Fibroblast of pulmonary artery (primary cell): ENCODE data around the gene RBMS3.

Experiments
- DNase-seq: peaks from one replicate; pipeline ENCODE4 v3.0.0-alpha.2; 2010; ENCODE audit warnings: low read depth
- H3K4me3 ChIP-seq: replicated peaks from 2 replicates; pipeline ENCODE4 v1.5.1; 2011; ENCODE audit warnings: low read depth, mild to moderate bottlenecking, control low read depth, low read length, moderate library complexity
- TF ChIP-seq, protein P1 (sequence below): IDR thresholded peaks from 2 replicates; pipeline ENCODE4 v1.5.1; 2011; ENCODE audit warnings: mild to moderate bottlenecking, control low read depth, low read length, inconsistent platforms; ENCODE audit errors: missing control alignments

The RBMS3 gene

GRCh38 chr3:29708884-29709283, 428.0 kb downstream of the RBMS3 start:
- DNase-seq, result no peak
- TF ChIP-seq, protein P1, sequence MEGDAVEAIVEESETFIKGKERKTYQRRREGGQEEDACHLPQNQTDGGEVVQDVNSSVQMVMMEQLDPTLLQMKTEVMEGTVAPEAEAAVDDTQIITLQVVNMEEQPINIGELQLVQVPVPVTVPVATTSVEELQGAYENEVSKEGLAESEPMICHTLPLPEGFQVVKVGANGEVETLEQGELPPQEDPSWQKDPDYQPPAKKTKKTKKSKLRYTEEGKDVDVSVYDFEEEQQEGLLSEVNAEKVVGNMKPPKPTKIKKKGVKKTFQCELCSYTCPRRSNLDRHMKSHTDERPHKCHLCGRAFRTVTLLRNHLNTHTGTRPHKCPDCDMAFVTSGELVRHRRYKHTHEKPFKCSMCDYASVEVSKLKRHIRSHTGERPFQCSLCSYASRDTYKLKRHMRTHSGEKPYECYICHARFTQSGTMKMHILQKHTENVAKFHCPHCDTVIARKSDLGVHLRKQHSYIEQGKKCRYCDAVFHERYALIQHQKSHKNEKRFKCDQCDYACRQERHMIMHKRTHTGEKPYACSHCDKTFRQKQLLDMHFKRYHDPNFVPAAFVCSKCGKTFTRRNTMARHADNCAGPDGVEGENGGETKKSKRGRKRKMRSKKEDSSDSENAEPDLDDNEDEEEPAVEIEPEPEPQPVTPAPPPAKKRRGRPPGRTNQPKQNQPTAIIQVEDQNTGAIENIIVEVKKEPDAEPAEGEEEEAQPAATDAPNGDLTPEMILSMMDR, result no peak
- no peak overlapping the region for H3K4me3 ChIP-seq

- no peak for DNase-seq
Measured at GRCh38 chr3:29711255-29711771, 430.4 kb downstream of the RBMS3 start.

GRCh38 chr3:29716213-29716612, 435.3 kb downstream of the RBMS3 start:
- H3K4me3 ChIP-seq, result no peak overlapping the region
- TF ChIP-seq, protein P1, result no peak
- no peak for DNase-seq

More at GRCh38 chr3:29711255-29711771, 430.4 kb downstream of the RBMS3 start:
- TF ChIP-seq, protein P1, result no peak
- H3K4me3 ChIP-seq, result no peak overlapping the region

GRCh38 chr3:29718661-29719065, 437.8 kb downstream of the RBMS3 start:
- H3K4me3 ChIP-seq, result no peak overlapping the region
- TF ChIP-seq, protein P1, result no peak
- DNase-seq, result peak; percentile 54

DNA sequence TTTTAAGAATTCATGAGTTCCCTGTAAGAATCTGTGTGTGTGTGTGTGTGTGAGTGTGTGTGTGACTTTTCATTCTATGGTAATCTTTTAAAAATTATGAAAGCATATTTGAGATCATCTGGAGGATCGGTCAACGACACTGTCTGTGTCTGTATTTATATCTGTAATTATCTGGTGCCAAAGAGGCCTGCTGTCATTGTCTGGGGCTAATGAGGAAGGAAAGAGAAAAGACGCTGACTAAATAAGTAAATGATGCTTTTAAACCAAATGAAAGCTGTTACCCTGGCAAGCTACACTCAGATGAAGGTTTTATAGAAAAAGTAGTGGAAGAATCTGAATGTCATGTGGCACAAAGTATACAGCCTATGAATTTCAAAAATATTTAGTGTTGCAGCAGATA, 439.8 kb downstream of the RBMS3 start:
- no peak overlapping the region for H3K4me3 ChIP-seq
- TF ChIP-seq, protein P1, result no peak
- DNase-seq, result no peak

DNA sequence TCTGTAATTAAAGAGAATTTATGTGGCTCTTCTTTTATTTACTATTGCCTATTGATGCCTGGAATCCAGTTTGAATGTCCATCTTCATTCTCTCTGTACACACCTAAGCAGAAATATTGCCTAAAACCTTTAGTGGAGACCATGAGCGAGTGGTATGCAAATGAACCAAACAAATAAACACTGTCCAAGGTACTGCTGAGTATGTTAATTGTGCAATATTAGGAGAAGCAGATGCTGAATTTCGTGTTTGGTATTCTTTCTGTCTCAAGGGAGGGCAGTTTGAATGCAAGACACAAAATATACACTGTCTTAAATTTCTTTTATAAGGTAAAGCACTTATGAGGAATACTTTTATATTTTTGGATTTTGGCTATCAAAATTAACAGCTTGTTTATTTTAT, 440.9 kb downstream of the RBMS3 start:
- TF ChIP-seq, protein P1, result no peak
- no peak overlapping the region for H3K4me3 ChIP-seq
- peak; percentile 34 for DNase-seq

- TF ChIP-seq, protein P1, result no peak
- peak; percentile 71 for DNase-seq
- H3K4me3 ChIP-seq, result no peak overlapping the region
Measured at GRCh38 chr3:29731050-29731449, 450.2 kb downstream of the RBMS3 start.
